Sigmoid colon (tissue), 7 donors: ENCODE measurements around the gene PCDHA13. TPM values are rescaled to one million over a fixed set of nuclear protein-coding genes. Genes with fewer than 3 reads are reported as not detected.
A peak's percentile ranks its signal among the peaks of the same experiment; 100 is the strongest.
"Not testable (repeated sequence)": the region's sequence is repeated elsewhere in the genome, so short reads cannot be mapped to it uniquely, and the experiment has no call there.

Source experiments
- DNase-seq: peaks from one replicate; pipeline ENCODE4 v3.0.0-alpha.2; 2019
- H3K27ac ChIP-seq, 4 donors: fragments of 200-600 bp; sonication (generic); one replicate each; pipeline ENCODE4 v1.5.1; 2016 to 2019; ENCODE audit warnings: mild to moderate bottlenecking in 1 of 4
- H3K27me3 ChIP-seq, 3 donors: fragments of 200-600 bp; sonication (generic); one replicate each; pipeline ENCODE4 v1.5.1; 2019; ENCODE audit warnings: mild to moderate bottlenecking in 1 of 3
- H3K36me3 ChIP-seq, 4 donors: fragments of 200-600 bp; sonication (generic); one replicate each; pipeline ENCODE4 v1.5.1; 2016 to 2019
- H3K4me1 ChIP-seq, 4 donors: fragments of 200-600 bp; sonication (generic); one replicate each; pipeline ENCODE4 v1.5.1; 2017 to 2019
- H3K4me3 ChIP-seq, 4 donors: fragments of 200-600 bp; sonication (generic); one replicate each; pipeline ENCODE4 v1.5.1; 2017 to 2019; ENCODE audit warnings: mild to moderate bottlenecking in 2 of 4, moderate library complexity in 1 of 4
- H3K9me3 ChIP-seq, 4 donors: fragments of 200-600 bp in 3 of 4; sonication (generic) in 3 of 4; one replicate each; pipeline versions ENCODE4 v1.5.1 to v1.6.1; 2013 to 2019
- EP300 ChIP-seq, 4 donors: sonication (generic); formaldehyde crosslinking; IDR thresholded peaks; one replicate each; pipeline ENCODE4 v1.6.1; 2017; ENCODE audit warnings: antibody characterized with exemption in 4 of 4
- POLR2A ChIP-seq, 2 donors: fragments of 450-650 bp; IDR thresholded peaks; one replicate each; pipeline ENCODE4 v1.6.1; 2016; ENCODE audit warnings: antibody characterized with exemption in 2 of 2, mild to moderate bottlenecking in 2 of 2, moderate library complexity in 2 of 2
- POLR2AphosphoS5 ChIP-seq, 4 donors: sonication (generic); formaldehyde crosslinking; IDR thresholded peaks; one replicate each; pipeline ENCODE4 v1.6.1; 2017; ENCODE audit warnings: antibody characterized with exemption in 4 of 4
- WGBS, 2 donors: extraction: QIAGEN DNeasy Blood & Tissue Kit; methylation state at CpG; one replicate each; pipeline ENCODE4 v1.1.7; 2013; 5-methylcytosine and 5-hydroxymethylcytosine counted together
- intact Hi-C: fragments of 100-400 bp; cut with DNase I; formaldehyde crosslinking; loops from one replicate; pipeline ENCODE4 v1.15.1; 2023
- polyA plus RNA-seq, 3 donors: library from polyadenylated mRNA; stranded (reverse); fragments of 200-250 nt; gene quantifications; one replicate each; pipeline ENCODE4 v1.2.3, GENCODE V29; 2013
- total RNA-seq, 4 donors: library from RNA; depleted of rRNA; stranded (reverse); fragments of >200 nt; gene quantifications; one replicate each; pipeline ENCODE4 v1.1.0, GENCODE V29; 2016
- TF ChIP-seq, protein P1 (sequence below), 4 experiments: fragments of 450-650 bp in 3 of 4; fragments of 200-600 bp in 1 of 4; IDR thresholded peaks; one replicate each; pipeline ENCODE4 v1.5.1; 2016 to 2019; ENCODE audit warnings: antibody characterized with exemption in 4 of 4, mild to moderate bottlenecking in 3 of 4, moderate library complexity in 2 of 4
- donor health status: healthy with polysubstance abuse.
- donor health status: Bipolar disorder and iron deficiency.
- donor health status: healthy.

The PCDHA13 gene
- total RNA-seq, result 1 to 10 TPM in 1 of 4 donors, under 1 TPM in 3; 0.36 to 1.4 (median 0.60) TPM
- polyA plus RNA-seq, result under 1 TPM in 1 of 3 donors, not detected in 2; 0.10 TPM

DNA sequence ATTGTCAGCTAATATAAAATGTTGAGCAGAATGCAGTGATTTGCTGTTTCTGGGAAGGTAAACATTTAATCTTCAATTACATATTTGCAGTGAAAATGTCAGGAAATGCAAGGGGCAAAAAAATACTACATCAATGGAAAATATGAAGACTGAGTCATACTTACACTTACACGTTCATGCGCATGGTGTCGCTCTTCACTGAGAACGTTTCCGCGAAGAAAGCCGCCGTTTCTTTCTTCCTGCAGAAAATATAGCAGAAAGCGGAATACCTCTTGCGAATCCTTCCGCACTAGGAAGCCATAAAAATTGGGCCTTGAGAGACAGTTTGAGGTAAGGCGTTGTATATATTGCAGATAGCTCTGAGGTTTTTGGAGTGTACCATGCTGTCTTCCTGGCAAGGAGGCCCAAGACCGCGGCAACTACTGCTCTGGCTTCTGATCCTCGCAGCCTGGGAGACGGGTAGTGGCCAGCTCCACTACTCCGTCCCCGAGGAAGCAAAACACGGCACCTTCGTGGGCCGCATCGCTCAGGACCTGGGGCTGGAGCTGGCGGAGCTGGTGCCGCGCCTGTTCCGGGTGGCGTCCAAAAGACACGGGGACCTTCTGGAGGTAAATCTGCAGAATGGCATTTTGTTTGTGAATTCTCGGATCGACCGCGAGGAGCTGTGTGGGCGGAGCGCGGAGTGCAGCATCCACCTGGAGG lies at the start of gene PCDHA13:
TSS of gene PCDHA13 (plus strand) at position 236 of the 702 bp plus-strand sequence. CDS start at position 381, 145 bp downstream.
- TF ChIP-seq EP300 (IDR thresholded peaks at IDR 0.05), result no peak
- TF ChIP-seq, protein P1, sequence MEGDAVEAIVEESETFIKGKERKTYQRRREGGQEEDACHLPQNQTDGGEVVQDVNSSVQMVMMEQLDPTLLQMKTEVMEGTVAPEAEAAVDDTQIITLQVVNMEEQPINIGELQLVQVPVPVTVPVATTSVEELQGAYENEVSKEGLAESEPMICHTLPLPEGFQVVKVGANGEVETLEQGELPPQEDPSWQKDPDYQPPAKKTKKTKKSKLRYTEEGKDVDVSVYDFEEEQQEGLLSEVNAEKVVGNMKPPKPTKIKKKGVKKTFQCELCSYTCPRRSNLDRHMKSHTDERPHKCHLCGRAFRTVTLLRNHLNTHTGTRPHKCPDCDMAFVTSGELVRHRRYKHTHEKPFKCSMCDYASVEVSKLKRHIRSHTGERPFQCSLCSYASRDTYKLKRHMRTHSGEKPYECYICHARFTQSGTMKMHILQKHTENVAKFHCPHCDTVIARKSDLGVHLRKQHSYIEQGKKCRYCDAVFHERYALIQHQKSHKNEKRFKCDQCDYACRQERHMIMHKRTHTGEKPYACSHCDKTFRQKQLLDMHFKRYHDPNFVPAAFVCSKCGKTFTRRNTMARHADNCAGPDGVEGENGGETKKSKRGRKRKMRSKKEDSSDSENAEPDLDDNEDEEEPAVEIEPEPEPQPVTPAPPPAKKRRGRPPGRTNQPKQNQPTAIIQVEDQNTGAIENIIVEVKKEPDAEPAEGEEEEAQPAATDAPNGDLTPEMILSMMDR (IDR thresholded peaks at IDR 0.05), result no peak
- Histone ChIP-seq H3K4me3 (peak within 1 kb of the TSS in 2 of 4 donors; percentile 1 to 22), H3K36me3 (no peaks in the 10 kb centered on the region), H3K4me1 (no peaks in the 10 kb centered on the region), H3K27ac (peak within 1 kb of the TSS in 1 of 4 donors; percentile 43), H3K27me3 (peaks cover 0 to 69% (median 7%) of the 10 kb centered on the region in 3 donors), H3K9me3 (peaks cover 16 to 29% (median 25%) of the 10 kb centered on the region in 4 donors)
- DNase-seq, result no peak
- intact Hi-C loops, result loop anchor here (5.0 kb wide), 1 partner anchor 160 kb away; no protein-coding TSS in a partner anchor
- WGBS, 2 donors, result 17 to 50% methylated on average over 35 of the region's 35 CpGs

DNA sequence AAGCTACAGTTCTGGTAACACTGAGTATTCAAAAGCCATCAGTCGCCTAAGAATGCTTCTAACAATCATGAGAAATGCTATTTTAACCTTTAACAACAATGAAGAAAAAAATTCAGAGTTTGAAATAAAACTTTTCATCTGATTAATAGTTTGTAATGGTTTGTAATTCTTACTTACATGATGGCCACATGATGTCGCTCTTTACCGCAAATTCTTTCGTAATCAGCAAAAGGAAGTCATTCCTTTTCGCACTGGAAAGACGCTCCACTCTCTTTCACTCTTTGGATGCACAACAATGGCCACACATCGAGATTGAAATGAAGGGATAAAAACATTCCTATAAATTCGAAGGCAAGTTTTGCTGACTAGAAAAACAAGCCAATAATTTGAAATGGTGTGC lies 47.9 kb upstream of the PCDHA13 start, which contains the start of gene PCDHA7:
TSS of gene PCDHA7 (plus strand) at position 277 of the 400 bp plus-strand sequence. CDS start at position 392, 115 bp downstream.
- TF ChIP-seq POLR2AphosphoS5 (IDR thresholded peaks at IDR 0.05), result no peak
- TF ChIP-seq EP300 (IDR thresholded peaks at IDR 0.05), result no peak
- TF ChIP-seq, protein P1 (IDR thresholded peaks at IDR 0.05), result no peak
- no peak for TF ChIP-seq POLR2A (IDR thresholded peaks at IDR 0.05)
- Histone ChIP-seq H3K36me3 (no peaks in the 10 kb centered on the region), H3K27me3 (peaks cover 0 to 71% (median 9%) of the 10 kb centered on the region in 3 donors), H3K9me3 (peaks cover 0 to 32% (median 18%) of the 10 kb centered on the region in 4 donors), H3K27ac (no peak within 1 kb of the TSS), H3K4me1 (no peaks in the 10 kb centered on the region), H3K4me3 (peak within 1 kb of the TSS in 3 of 4 donors; percentile 3 to 23 (median 16))
- DNase-seq, result no peak
- 16 to 22% methylated on average over 8 of the region's 8 CpGs for WGBS, 2 donors
- intact Hi-C loops, result no loop called here

GRCh38 chr5:140834439-140835008 lies 47.4 kb upstream of the PCDHA13 start:
- H3K9me3 ChIP-seq, result peaks cover 0 to 29% (median 16%) of the 10 kb centered on the region in 4 donors

DNA sequence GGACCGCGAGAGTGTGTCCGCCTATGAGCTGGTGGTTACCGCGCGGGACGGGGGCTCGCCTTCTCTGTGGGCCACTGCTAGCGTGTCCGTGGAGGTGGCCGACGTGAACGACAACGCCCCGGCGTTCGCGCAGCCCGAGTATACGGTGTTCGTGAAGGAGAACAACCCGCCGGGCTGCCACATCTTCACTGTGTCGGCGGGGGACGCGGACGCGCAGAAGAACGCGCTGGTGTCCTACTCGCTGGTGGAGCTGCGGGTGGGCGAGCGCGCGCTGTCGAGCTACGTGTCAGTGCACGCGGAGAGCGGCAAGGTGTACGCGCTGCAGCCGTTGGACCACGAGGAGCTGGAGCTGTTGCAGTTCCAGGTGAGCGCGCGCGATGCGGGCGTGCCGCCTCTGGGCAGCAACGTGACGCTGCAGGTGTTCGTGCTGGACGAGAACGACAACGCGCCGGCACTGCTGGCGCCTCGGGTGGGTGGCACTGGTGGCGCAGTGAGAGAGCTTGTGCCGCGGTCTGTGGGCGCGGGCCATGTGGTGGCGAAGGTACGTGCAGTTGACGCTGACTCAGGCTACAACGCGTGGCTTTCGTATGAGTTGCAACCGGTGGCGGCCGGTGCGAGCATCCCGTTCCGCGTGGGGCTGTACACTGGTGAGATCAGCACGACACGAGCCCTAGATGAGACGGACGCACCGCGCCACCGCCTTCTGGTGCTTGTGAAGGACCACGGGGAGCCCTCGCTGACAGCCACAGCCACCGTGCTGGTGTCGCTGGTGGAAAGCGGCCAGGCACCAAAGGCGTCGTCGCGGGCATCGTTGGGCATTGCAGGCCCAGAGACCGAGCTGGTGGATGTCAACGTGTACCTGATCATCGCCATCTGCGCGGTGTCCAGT lies 46.1 kb upstream of the PCDHA13 start:
- Histone ChIP-seq H3K4me3 (no peak overlapping the region), H3K9me3 (peaks cover 0 to 24% (median 13%) of the 10 kb centered on the region in 4 donors), H3K36me3 (no peaks in the 10 kb centered on the region), H3K27ac (no peak overlapping the region), H3K4me1 (no peaks in the 10 kb centered on the region), H3K27me3 (peaks cover 0 to 77% (median 9%) of the 10 kb centered on the region in 3 donors)
- intact Hi-C loops, result no loop called here
- TF ChIP-seq, protein P1 (IDR thresholded peaks at IDR 0.05), result no peak
- TF ChIP-seq EP300 (IDR thresholded peaks at IDR 0.05) (no peak), POLR2AphosphoS5 (IDR thresholded peaks at IDR 0.05) (no peak), POLR2A (IDR thresholded peaks at IDR 0.05) (no peak)
- WGBS, 2 donors, result 55 to 78% methylated on average over 103 of the region's 103 CpGs
- no peak for DNase-seq

More at GRCh38 chr5:140834439-140835008, 47.4 kb upstream of the PCDHA13 start:
- DNase-seq, H3K4me1 ChIP-seq, H3K36me3 ChIP-seq, H3K27ac ChIP-seq, intact Hi-C loops: not testable (repeated sequence)
- Histone ChIP-seq H3K4me3 (peak overlapping the region in 3 of 4 donors; percentile 3 to 23 (median 16)), H3K27me3 (peaks cover 0 to 74% (median 9%) of the 10 kb centered on the region in 3 donors)
- WGBS, 2 donors, result 33 to 59% methylated on average over 28 of the region's 38 CpGs
